ENCODE results near the gene RPS3.

GRCh38 chr11:75424396-75424795 lies 25.1 kb downstream of the RPS3 start:
- TF ChIP-seq CTCF (conservative IDR thresholded peaks at IDR 0.05; ENCODE audit: low read depth in 2 of 2), result no peak
- no peak for TF ChIP-seq EZH2phosphoT487 (IDR thresholded peaks at IDR 0.05; ENCODE audit: unreplicated experiment)
- TF ChIP-seq EZH2 (IDR thresholded peaks at IDR 0.05; ENCODE audit: low read depth, unreplicated experiment), result no peak
- no peak for TF ChIP-seq NANOG (IDR thresholded peaks at IDR 0.05; ENCODE audit: borderline replicate concordance)
- no peak; the same call in 1 of the 2 replicates for TF ChIP-seq POLR2AphosphoS5 (IDR thresholded peaks at IDR 0.05; ENCODE audit: low read depth)
